ENCODE results near the gene ROR2.
"Not testable (repeated sequence)": the region's sequence is repeated elsewhere in the genome, so short reads cannot be mapped to it uniquely, and the experiment has no call there.

DNA sequence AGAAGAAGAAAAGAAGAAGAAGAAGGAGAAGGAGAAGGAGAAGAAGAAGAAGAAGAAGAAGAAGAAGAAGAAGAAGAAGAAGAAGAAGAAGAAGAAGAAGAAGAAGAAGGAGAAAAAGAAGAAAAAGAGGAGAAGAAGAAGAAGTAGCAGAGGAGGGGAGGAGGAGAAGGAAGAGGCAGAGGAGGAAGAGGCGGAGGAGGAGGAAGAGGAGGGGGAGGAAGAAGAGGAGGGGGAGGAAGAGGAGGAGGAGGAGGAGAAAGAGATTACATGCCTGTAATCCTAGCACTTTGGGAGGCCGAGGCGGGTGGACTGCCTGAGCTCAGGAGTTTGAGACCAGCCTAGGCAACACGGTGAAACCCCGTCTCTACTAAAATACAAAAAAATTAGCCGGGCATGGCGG, 315.2 kb downstream of the ROR2 start:
- TF ChIP-seq, protein P1, sequence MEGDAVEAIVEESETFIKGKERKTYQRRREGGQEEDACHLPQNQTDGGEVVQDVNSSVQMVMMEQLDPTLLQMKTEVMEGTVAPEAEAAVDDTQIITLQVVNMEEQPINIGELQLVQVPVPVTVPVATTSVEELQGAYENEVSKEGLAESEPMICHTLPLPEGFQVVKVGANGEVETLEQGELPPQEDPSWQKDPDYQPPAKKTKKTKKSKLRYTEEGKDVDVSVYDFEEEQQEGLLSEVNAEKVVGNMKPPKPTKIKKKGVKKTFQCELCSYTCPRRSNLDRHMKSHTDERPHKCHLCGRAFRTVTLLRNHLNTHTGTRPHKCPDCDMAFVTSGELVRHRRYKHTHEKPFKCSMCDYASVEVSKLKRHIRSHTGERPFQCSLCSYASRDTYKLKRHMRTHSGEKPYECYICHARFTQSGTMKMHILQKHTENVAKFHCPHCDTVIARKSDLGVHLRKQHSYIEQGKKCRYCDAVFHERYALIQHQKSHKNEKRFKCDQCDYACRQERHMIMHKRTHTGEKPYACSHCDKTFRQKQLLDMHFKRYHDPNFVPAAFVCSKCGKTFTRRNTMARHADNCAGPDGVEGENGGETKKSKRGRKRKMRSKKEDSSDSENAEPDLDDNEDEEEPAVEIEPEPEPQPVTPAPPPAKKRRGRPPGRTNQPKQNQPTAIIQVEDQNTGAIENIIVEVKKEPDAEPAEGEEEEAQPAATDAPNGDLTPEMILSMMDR (IDR thresholded peaks at IDR 0.05), result not testable (repeated sequence)
- not testable (repeated sequence) for TF ChIP-seq POLR2A (IDR thresholded peaks at IDR 0.05)

Measured in heart left ventricle (tissue), 13 donors.